ENCODE data around the gene CNPY1.

CNPY1 gene

GRCh38 chr7:155459700-155460461, 86.5 kb downstream of the CNPY1 start:
- peaks cover 84% of the 10 kb centered on the region for H3K27me3 ChIP-seq (ENCODE audit: insufficient read depth, poor library complexity, severe bottlenecking)
- TF ChIP-seq REST (IDR thresholded peaks at IDR 0.05; ENCODE audit: insufficient replicate concordance, low read depth) = no peak
- TF ChIP-seq CTCF (IDR thresholded peaks at IDR 0.05; ENCODE audit: insufficient read depth, low read length) = no peak
- TF ChIP-seq SPI1 (IDR thresholded peaks at IDR 0.05; ENCODE audit: borderline replicate concordance, low read depth) = no peak
- no peak for TF ChIP-seq POLR2AphosphoS5 (IDR thresholded peaks at IDR 0.05; ENCODE audit: low read depth)
- no peak for TF ChIP-seq GABPA (IDR thresholded peaks at IDR 0.05; ENCODE audit: low read depth)
- no peak overlapping the region for H3K4me3 ChIP-seq (replicated peaks; ENCODE audit: insufficient read depth, low read length)
- H3K27ac ChIP-seq (replicated peaks) = no peak overlapping the region
- DNase-seq (ENCODE audit: low read depth in 1 of 2, low spot score in 1 of 2) = no peak

GRCh38 chr7:155458878-155459699, 87.3 kb downstream of the CNPY1 start:
- H3K27me3 ChIP-seq (ENCODE audit: insufficient read depth, poor library complexity, severe bottlenecking) = peaks cover 84% of the 10 kb centered on the region
- no peak for TF ChIP-seq POLR2AphosphoS5 (IDR thresholded peaks at IDR 0.05; ENCODE audit: low read depth)
- no peak for TF ChIP-seq GABPA (IDR thresholded peaks at IDR 0.05; ENCODE audit: low read depth)
- no peak for TF ChIP-seq SPI1 (IDR thresholded peaks at IDR 0.05; ENCODE audit: borderline replicate concordance, low read depth)
- TF ChIP-seq CTCF (IDR thresholded peaks at IDR 0.05; ENCODE audit: insufficient read depth, low read length) = no peak
- TF ChIP-seq REST (IDR thresholded peaks at IDR 0.05; ENCODE audit: insufficient replicate concordance, low read depth) = no peak
- no peak overlapping the region for H3K4me3 ChIP-seq (replicated peaks; ENCODE audit: insufficient read depth, low read length)
- DNase-seq (ENCODE audit: low read depth in 1 of 2, low spot score in 1 of 2) = no peak
- H3K27ac ChIP-seq (replicated peaks) = no peak overlapping the region

- Histone ChIP-seq H3K4me3 (replicated peaks; ENCODE audit: insufficient read depth, low read length) (peak within 1 kb of the TSS; percentile 15), H3K27me3 (ENCODE audit: insufficient read depth, poor library complexity, severe bottlenecking) (peaks cover 86% of the 10 kb centered on the region), H3K27ac (replicated peaks) (no peak within 1 kb of the TSS)
- DNase-seq (ENCODE audit: low read depth in 1 of 2, low spot score in 1 of 2) = no peak
- TF ChIP-seq SPI1 (IDR thresholded peaks at IDR 0.05; ENCODE audit: borderline replicate concordance, low read depth) = no peak
- no peak for TF ChIP-seq GABPA (IDR thresholded peaks at IDR 0.05; ENCODE audit: low read depth)
- TF ChIP-seq REST (IDR thresholded peaks at IDR 0.05; ENCODE audit: insufficient replicate concordance, low read depth) = no peak
- TF ChIP-seq CTCF (IDR thresholded peaks at IDR 0.05; ENCODE audit: insufficient read depth, low read length) = no peak
- no peak for TF ChIP-seq POLR2AphosphoS5 (IDR thresholded peaks at IDR 0.05; ENCODE audit: low read depth)
Measured at GRCh38 chr7:155458111-155458877, 88.1 kb downstream of the CNPY1 start, which contains the start of gene EN2. Gene EN2 (plus strand): TSS chr7:155458129. CDS start chr7:155458378, 249 bp downstream.
